Neural progenitor cell (in vitro differentiated cells): Measurements from ENCODE around the gene ZSCAN5A. TPM values are rescaled to one million over a fixed set of nuclear protein-coding genes. Genes with fewer than 3 reads are reported as not detected.
A peak's percentile ranks its signal among the peaks of the same experiment; 100 is the strongest.
"Not testable (repeated sequence)": the region's sequence is repeated elsewhere in the genome, so short reads cannot be mapped to it uniquely, and the experiment has no call there.

Experiments used
- DNase-seq: peaks from one replicate; pipeline ENCODE4 v3.0.0-alpha.2; 2016; ENCODE audit warnings: low spot score
- H2AFZ ChIP-seq: fragments of 200-600 bp; sonication (generic); replicated peaks from 2 replicates; pipeline ENCODE4 v1.6.1; 2016; ENCODE audit warnings: antibody characterized with exemption
- H3F3A ChIP-seq: fragments of 200-600 bp; sonication (generic); 2 replicates; pipeline ENCODE4 v1.6.1; 2016; ENCODE audit warnings: antibody characterized with exemption, low read depth
- H3K27ac ChIP-seq: fragments of 200-600 bp; sonication (generic); 2 replicates; pipeline ENCODE4 v1.5.1; 2016; ENCODE audit warnings: mild to moderate bottlenecking
- H3K27me3 ChIP-seq: fragments of 200-600 bp; sonication (generic); 2 replicates; pipeline ENCODE4 v1.6.1; 2016; ENCODE audit warnings: mild to moderate bottlenecking, moderate library complexity
- H3K36me3 ChIP-seq: fragments of 200-600 bp; sonication (generic); 2 replicates; pipeline ENCODE4 v1.5.1; 2016
- H3K4me1 ChIP-seq: fragments of 200-600 bp; sonication (generic); 2 replicates; pipeline ENCODE4 v1.6.1; 2016; ENCODE audit warnings: mixed run types
- H3K4me2 ChIP-seq: fragments of 200-600 bp; sonication (generic); 2 replicates; pipeline ENCODE4 v1.6.1; 2016
- H3K4me3 ChIP-seq: fragments of 200-600 bp; sonication (generic); 2 replicates; pipeline ENCODE4 v1.5.1; 2016
- H3K79me2 ChIP-seq: fragments of 200-600 bp; sonication (generic); 2 replicates; pipeline ENCODE4 v1.6.1; 2016; ENCODE audit warnings: low read depth
- H3K9ac ChIP-seq: fragments of 200-600 bp; sonication (generic); 2 replicates; pipeline ENCODE4 v1.6.1; 2016
- H3K9me3 ChIP-seq: fragments of 200-600 bp; sonication (generic); 2 replicates; pipeline ENCODE4 v1.5.1; 2016; ENCODE audit warnings: low read depth
- H4K20me1 ChIP-seq: fragments of 200-600 bp; sonication (generic); 2 replicates; pipeline ENCODE4 v1.6.1; 2016; ENCODE audit warnings: low read depth
- H3K27ac Mint-ChIP-seq: 3 replicates; pipeline ENCODE4 v1.8.0; 2021; ENCODE audit warnings: mixed read lengths
- H3K27me3 Mint-ChIP-seq: 2 replicates; pipeline ENCODE4 v1.8.0; 2022; ENCODE audit warnings: low read depth, mild to moderate bottlenecking, inconsistent platforms, moderate library complexity, mixed read lengths; ENCODE audit not compliant: insufficient read depth
- H3K36me3 Mint-ChIP-seq: 3 replicates; pipeline ENCODE4 v1.8.0; 2021; ENCODE audit warnings: mixed read lengths
- H3K4me1 Mint-ChIP-seq: 3 replicates; pipeline ENCODE4 v1.8.0; 2021; ENCODE audit warnings: mixed read lengths
- H3K4me3 Mint-ChIP-seq: 3 replicates; pipeline ENCODE4 v1.8.0; 2021; ENCODE audit warnings: mild to moderate bottlenecking, moderate library complexity, mixed read lengths
- H3K9me3 Mint-ChIP-seq: 3 replicates; pipeline ENCODE4 v1.8.0; 2020; ENCODE audit warnings: mixed read lengths
- CTCF ChIP-seq: fragments of 200-600 bp; sonication (generic); IDR thresholded peaks from 2 replicates; pipeline ENCODE4 v1.5.1; 2017; ENCODE audit warnings: antibody characterized with exemption, mild to moderate bottlenecking
- EZH2 ChIP-seq: fragments of 200-600 bp; sonication (generic); IDR thresholded peaks from 2 replicates; pipeline ENCODE4 v1.6.1; 2017; ENCODE audit warnings: antibody characterized with exemption, mild to moderate bottlenecking, moderate library complexity
- EZH2phosphoT487 ChIP-seq: fragments of 200-600 bp; sonication (generic); IDR thresholded peaks from 2 replicates; pipeline ENCODE4 v1.6.1; 2017; ENCODE audit warnings: antibody characterized with exemption
- total RNA-seq: library from RNA; depleted of rRNA; stranded (reverse); fragments of >200 nt; gene quantifications from 2 replicates; pipeline ENCODE4 v1.2.3, GENCODE V29; 2015; ENCODE audit warnings: low replicate concordance

The ZSCAN5A gene
- total RNA-seq, 1 donor from 2014 or later = 1.6 TPM

- Mint-ChIP-seq H3K36me3 (peaks cover 12% of the 10 kb centered on the region), H3K27me3 (no peaks in the 10 kb centered on the region)
Measured at GRCh38 chr19:56310462-56310861, 4.2 kb downstream of the ZSCAN5A start.

DNA sequence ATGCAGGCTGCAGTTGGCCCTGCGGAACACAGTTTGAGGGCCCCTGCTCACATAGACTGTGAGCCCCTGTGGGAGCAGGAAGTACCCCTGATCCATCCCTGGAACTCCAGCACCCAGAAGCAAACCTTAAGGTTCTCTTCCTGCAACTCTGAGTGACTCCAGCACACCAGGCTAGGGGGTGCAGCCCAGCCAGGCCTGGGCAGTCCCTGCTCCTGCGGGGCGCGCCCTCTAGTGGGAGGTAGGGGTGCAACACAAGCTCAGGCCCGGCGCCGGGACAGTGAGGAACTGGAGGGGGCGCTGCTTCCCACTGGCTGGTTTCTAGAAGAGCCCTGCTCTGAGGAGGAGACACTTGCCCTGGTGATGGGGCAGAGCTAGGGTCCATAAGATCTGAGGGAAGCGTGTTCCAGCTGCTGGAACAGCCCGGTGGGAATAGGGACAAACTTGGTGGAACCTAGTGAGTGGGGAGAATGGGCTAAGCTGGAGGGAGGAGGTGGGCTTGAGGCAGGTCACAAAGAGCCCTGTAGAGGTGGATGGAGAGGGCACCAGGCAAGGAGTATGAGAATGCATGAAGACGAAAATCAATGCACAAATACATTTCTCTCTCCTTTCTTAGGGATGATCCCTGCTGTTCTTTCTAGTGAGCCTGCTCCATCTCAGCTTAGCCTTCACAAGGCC is 5.0 kb downstream of the ZSCAN5A start:
- Histone ChIP-seq H3F3A (peaks cover 9% of the 10 kb centered on the region), H3K4me2 (no peak overlapping the region), H3K9ac (no peak overlapping the region), H3K27me3 (no peaks in the 10 kb centered on the region), H3K36me3 (no peaks in the 10 kb centered on the region), H3K4me1 (peaks cover 5% of the 10 kb centered on the region), H3K79me2 (no peaks in the 10 kb centered on the region), H3K27ac (no peak overlapping the region), H3K4me3 (no peak overlapping the region), H3K9me3 (no peaks in the 10 kb centered on the region), H2AFZ (no peak overlapping the region), H4K20me1 (no peaks in the 10 kb centered on the region)
- TF ChIP-seq CTCF (peak; percentile 89), EZH2phosphoT487 (no peak)
- no peaks in the 10 kb centered on the region for H3K9me3 Mint-ChIP-seq
- H3K4me1 Mint-ChIP-seq = peaks cover 9% of the 10 kb centered on the region
- no peak overlapping the region for H3K27ac Mint-ChIP-seq
- H3K27me3 Mint-ChIP-seq = no peaks in the 10 kb centered on the region
- H3K36me3 Mint-ChIP-seq = peaks cover 15% of the 10 kb centered on the region
- no peak overlapping the region for H3K4me3 Mint-ChIP-seq
- peak; percentile 71 for DNase-seq

More at GRCh38 chr19:56310462-56310861, 4.2 kb downstream of the ZSCAN5A start:
- no peaks in the 10 kb centered on the region for H3K36me3 ChIP-seq
- H3F3A ChIP-seq = peaks cover 9% of the 10 kb centered on the region
- no peaks in the 10 kb centered on the region for H3K9me3 ChIP-seq
- no peak overlapping the region for H3K4me2 ChIP-seq
- H3K4me3 Mint-ChIP-seq = no peak overlapping the region
- H3K4me1 Mint-ChIP-seq = peaks cover 9% of the 10 kb centered on the region
- no peak overlapping the region for H2AFZ ChIP-seq
- H3K4me3 ChIP-seq = no peak overlapping the region
- no peaks in the 10 kb centered on the region for H3K27me3 ChIP-seq
- DNase-seq = no peak
- H4K20me1 ChIP-seq = no peaks in the 10 kb centered on the region
- no peaks in the 10 kb centered on the region for H3K79me2 ChIP-seq
- no peak overlapping the region for H3K27ac Mint-ChIP-seq
- TF ChIP-seq EZH2 = no peak
- no peak for TF ChIP-seq EZH2phosphoT487
- H3K27ac ChIP-seq = no peak overlapping the region
- no peaks in the 10 kb centered on the region for H3K9me3 Mint-ChIP-seq
- H3K9ac ChIP-seq = no peak overlapping the region
- H3K4me1 ChIP-seq = peaks cover 5% of the 10 kb centered on the region

GRCh38 chr19:56308792-56309191 is 5.8 kb downstream of the ZSCAN5A start:
- DNase-seq = no peak
- Histone ChIP-seq H3K79me2 (no peaks in the 10 kb centered on the region), H3K9ac (no peak overlapping the region), H2AFZ (no peak overlapping the region), H3K27ac (no peak overlapping the region), H3K36me3 (no peaks in the 10 kb centered on the region), H3K27me3 (no peaks in the 10 kb centered on the region), H4K20me1 (no peaks in the 10 kb centered on the region), H3K4me1 (peaks cover 4% of the 10 kb centered on the region), H3K9me3 (no peaks in the 10 kb centered on the region), H3K4me2 (no peak overlapping the region), H3K4me3 (no peak overlapping the region), H3F3A (peaks cover 4% of the 10 kb centered on the region)
- Mint-ChIP-seq H3K36me3 (peaks cover 15% of the 10 kb centered on the region), H3K4me3 (no peak overlapping the region), H3K27me3 (peaks cover 2% of the 10 kb centered on the region), H3K9me3 (no peaks in the 10 kb centered on the region), H3K4me1 (peaks cover 9% of the 10 kb centered on the region), H3K27ac (no peak overlapping the region)
- no peak for TF ChIP-seq EZH2
- TF ChIP-seq CTCF = no peak
- no peak for TF ChIP-seq EZH2phosphoT487

GRCh38 chr19:56307062-56307461 is 7.6 kb downstream of the ZSCAN5A start:
- DNase-seq, H3K27me3 ChIP-seq, H3K79me2 ChIP-seq, H3K9me3 Mint-ChIP-seq, H4K20me1 ChIP-seq, H3K9ac ChIP-seq, H3K9me3 ChIP-seq, H3K36me3 ChIP-seq, H3K4me1 Mint-ChIP-seq, H3F3A ChIP-seq, H3K4me2 ChIP-seq, H3K27me3 Mint-ChIP-seq, H3K27ac ChIP-seq, H3K4me3 ChIP-seq, H3K4me3 Mint-ChIP-seq, H3K4me1 ChIP-seq, H2AFZ ChIP-seq: not testable (repeated sequence)
- Mint-ChIP-seq H3K27ac (peak overlapping the region; percentile 47), H3K36me3 (peaks cover 17% of the 10 kb centered on the region)
